ENCODE data around the gene GPC6.

- no peak for TF ChIP-seq EZH2 (IDR thresholded peaks at IDR 0.05; ENCODE audit: borderline replicate concordance, insufficient read depth, low read length, poor library complexity, severe bottlenecking)
- no peak for TF ChIP-seq CTCF (IDR thresholded peaks at IDR 0.05; ENCODE audit: poor library complexity, severe bottlenecking)
- no peak for TF ChIP-seq RAD21 (conservative IDR thresholded peaks at IDR 0.05)
These were observed 837.2 kb downstream of the GPC6 start for GRCh38 chr13:94063848-94064247.

All from neural cell (in vitro differentiated cells).